GM15510 (cell line): Measurements from ENCODE around the gene CIB4.

Experiments
- POLR2A ChIP-seq: IDR thresholded peaks from 3 replicates; pipeline ENCODE4 v1.6.1; 2011; ENCODE audit warnings: borderline replicate concordance; ENCODE audit not compliant: insufficient read length; ENCODE audit errors: extremely low read depth

Gene CIB4

GRCh38 chr2:26627350-26628105, 13.6 kb downstream of the CIB4 start:
- TF ChIP-seq POLR2A, result no peak

GRCh38 chr2:26626606-26627005, 14.6 kb downstream of the CIB4 start:
- TF ChIP-seq POLR2A, result no peak

- no peak for TF ChIP-seq POLR2A
Observed at GRCh38 chr2:26623541-26624495, 17.3 kb downstream of the CIB4 start.

GRCh38 chr2:26621469-26622199, 19.5 kb downstream of the CIB4 start:
- no peak for TF ChIP-seq POLR2A

GRCh38 chr2:26620031-26620605, 21.0 kb downstream of the CIB4 start:
- no peak for TF ChIP-seq POLR2A

GRCh38 chr2:26619521-26619951, 21.6 kb downstream of the CIB4 start:
- TF ChIP-seq POLR2A, result no peak

GRCh38 chr2:26619096-26619495, 22.1 kb downstream of the CIB4 start:
- TF ChIP-seq POLR2A, result no peak

GRCh38 chr2:26618611-26619010, 22.6 kb downstream of the CIB4 start:
- no peak for TF ChIP-seq POLR2A

GRCh38 chr2:26617588-26618083, 23.5 kb downstream of the CIB4 start:
- no peak for TF ChIP-seq POLR2A

GRCh38 chr2:26616706-26617587, 24.2 kb downstream of the CIB4 start:
- TF ChIP-seq POLR2A, result no peak

- TF ChIP-seq POLR2A, result no peak
Observed at GRCh38 chr2:26615860-26616705, 25.1 kb downstream of the CIB4 start.

GRCh38 chr2:26615336-26615859, 25.8 kb downstream of the CIB4 start:
- no peak for TF ChIP-seq POLR2A
